SKM-1 (cell line): ENCODE data around the gene AVP.
"Not testable (repeated sequence)": the region's sequence is repeated elsewhere in the genome, so short reads cannot be mapped to it uniquely, and the experiment has no call there.

ENCODE experiments used
- DNase-seq: peaks from one replicate; lab custom pipeline; 2025; ENCODE audit not compliant: unreplicated experiment; lab: John Stamatoyannopoulos, UW

AVP gene

DNA sequence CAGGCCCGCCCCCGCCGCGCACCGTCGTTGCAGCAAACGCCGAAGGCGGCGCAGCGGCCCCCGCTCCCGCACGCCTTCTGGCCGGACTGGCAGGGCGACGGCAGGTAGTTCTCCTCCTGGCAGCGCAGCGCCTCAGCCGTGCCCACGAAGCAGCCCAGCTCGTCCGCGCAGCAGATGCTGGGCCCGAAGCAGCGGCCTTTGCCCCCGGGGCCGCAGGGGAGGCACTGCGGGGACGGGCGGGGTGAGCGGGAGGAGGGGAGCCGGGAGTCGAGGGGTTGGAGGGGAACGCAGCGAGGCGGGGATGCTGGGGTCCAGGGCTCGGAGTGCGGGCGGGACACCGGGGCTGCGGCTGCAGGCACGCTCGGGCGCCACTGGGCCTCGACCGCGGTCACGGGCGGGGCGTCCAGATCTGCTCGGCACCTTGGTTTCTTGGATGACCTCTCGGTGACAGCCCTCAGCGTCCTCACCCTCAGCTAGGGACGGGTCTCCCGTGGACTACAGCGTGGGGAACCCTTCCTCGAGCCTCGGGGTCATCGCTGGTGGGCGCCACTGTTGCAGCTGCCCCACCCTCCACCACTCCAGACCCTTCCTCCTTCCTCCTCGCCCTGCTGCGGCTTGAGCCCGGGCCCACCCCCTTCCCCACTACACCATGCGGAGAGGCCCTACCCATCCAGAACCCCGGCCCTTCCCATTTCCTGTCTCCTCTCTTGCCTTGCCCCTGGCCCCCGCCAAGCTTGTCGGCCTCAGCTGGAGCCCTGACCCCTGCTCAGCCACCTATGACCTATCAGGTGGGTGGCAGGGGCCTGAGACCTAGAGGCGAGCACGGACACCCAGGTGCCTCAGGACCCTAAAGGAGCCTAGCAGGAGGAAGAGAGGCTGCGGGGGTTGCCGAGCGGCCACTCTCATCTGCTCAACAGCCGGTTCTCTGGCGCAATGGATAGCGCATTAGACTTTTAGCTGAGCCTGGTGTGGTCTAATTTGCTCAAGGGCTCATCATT, 1.3 kb downstream of the AVP start:
- no peak for DNase-seq

DNA sequence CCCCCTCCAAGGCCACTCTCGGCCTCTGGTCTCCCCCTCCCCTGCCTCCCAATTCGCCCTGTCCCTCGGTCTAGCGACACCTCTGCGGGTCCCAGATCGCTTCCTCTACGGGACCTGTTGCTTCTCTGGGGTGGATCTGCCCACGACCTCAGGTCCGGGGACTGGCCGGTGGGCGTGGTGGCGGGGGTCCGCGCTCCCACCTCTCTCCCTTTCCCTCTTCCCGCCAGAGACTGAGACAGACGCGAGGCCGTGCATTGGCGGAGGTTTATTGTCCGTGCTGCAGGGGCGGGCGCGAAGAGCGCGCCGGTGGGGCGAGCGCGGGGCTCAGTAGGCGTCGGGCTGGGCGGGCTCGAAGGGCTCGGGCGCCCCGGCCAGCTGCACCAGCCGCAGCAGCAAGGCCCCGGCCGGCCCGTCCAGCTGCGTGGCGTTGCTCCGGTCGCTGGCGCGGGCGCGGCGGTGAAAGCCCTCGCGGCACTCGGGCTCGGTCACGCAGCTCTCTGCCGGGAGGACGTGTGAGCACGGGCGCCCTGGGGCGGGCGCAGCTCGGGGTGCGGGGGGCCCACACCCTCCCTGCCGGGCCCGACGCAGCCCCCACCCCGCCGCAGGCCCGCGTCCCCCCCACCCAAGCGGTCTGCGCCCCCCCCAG, 2.1 kb downstream of the AVP start:
- DNase-seq, result no peak

DNA sequence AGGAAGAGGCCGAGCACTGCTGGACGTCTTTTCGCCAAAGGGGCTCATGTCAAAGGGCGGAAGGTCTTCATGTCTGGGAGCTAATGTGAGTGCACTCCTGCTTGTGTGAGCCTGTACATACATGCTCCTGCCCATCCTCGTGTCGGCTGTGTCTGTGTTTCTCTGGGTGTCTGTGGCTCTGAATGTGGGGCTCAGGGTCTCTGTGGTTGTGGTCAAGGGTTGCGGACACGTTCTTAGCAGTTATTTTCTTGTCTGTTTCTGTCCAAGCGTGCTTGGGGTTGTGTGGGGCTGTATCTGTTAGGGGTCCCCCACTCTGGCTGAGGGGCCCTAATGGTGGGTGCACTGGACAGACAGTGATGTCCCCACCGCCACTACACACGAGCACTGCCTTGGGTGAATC, 2.9 kb downstream of the AVP start:
- DNase-seq, result no peak

DNA sequence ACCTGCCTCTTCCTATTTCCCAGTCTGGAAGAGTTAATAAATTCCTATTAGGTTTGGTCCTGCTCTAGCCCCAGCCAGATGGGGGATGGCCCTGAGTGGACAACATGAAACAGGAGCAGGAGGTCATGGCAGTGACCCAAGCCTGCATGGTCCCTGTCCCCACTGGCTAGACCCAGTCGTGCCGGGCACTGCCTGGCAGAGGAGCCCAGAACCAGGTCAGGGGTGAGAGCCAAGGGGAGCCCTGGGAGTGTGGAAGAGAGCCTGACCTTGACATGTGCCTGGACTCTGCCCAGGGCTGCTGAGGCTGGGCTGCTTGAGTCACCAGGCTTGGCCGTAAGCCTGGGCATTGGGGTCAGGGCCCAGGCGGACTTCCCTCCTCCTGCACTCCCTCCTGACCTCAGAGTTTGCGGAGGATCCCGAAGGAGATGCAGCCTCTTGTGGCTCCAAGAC, 3.6 kb downstream of the AVP start:
- no peak for DNase-seq

DNA sequence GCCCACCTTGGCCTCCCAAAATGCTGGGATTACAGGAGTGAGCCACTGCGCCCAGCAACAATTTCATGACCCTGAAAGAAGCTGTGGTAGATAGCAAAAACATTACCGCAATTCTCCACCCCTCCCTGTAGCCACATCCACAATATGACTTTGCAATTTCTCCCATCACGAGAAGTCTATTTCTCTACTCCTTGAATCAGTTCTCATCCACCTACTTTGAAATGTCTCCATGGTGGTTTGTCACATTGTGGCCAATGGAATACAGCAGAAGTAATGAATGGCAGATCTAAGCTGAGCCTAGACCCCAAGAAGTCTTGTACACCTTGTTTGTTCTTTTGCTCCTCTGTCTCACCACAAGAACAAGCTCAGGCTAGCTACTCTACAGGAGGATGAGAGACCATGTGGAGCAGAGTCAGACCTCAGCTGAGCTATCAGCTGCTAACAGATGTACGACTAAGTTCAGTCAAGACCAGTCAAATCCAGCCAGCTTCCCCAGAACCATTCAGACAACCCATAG, 6.8 kb downstream of the AVP start:
- no peak for DNase-seq

DNA sequence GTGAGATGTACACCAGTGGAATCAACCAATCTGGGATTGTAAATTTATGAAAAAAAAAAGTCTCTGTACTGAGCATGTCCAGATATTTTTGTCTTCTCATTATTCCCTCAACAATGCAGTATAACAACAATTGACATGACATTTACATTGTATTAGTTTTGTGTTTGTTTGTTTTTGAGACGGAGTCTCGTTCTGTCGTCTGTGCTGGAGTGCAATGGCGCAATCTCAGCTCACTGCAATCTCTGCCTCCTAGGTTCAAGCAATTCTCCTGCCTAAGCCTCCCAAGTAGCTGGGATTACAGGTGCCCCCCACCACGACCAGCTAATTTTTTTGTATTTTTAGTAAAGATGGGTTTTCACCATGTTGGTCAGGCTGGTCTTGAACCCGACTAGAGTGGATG, 9.2 kb downstream of the AVP start:
- DNase-seq, result not testable (repeated sequence)

DNA sequence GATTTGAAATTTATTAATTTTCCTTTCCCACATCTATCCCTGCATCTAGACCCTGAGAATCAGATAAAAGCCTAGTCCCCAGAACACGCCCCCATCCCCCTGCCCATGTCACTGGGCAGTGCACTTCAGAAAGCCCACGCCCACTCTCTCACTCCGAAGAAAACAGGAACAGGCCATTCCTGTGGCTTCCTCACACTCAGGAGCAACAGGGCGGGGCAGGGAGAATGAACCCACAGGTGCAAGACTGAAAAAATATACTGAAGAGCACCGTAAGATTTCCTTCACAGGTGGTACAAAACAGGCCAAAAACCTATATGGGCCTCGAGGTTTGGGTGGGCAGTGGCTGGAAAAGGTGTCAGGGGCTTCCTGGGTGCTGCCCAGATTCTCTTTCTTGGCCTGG, 9.7 kb downstream of the AVP start:
- DNase-seq, result no peak

DNA sequence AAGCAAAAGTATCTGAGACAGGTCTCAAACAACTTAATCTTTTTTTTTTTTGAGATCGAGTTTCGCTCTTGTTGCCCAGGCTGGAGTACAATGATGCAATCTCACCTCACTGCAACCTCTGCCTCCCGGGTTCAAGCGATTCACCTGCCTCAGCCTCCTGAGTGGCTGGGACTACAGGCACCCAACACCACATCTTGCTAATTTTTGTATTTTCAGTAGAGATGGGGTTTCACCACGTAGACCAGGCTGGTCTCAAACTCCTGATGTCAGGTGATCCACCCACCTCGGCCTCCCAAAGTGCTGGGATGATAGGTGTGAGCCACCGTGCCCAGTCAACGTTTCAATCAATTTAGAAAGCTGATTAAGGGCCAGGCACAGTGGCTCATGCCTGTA, 11.3 kb downstream of the AVP start:
- DNase-seq, result not testable (repeated sequence)

DNA sequence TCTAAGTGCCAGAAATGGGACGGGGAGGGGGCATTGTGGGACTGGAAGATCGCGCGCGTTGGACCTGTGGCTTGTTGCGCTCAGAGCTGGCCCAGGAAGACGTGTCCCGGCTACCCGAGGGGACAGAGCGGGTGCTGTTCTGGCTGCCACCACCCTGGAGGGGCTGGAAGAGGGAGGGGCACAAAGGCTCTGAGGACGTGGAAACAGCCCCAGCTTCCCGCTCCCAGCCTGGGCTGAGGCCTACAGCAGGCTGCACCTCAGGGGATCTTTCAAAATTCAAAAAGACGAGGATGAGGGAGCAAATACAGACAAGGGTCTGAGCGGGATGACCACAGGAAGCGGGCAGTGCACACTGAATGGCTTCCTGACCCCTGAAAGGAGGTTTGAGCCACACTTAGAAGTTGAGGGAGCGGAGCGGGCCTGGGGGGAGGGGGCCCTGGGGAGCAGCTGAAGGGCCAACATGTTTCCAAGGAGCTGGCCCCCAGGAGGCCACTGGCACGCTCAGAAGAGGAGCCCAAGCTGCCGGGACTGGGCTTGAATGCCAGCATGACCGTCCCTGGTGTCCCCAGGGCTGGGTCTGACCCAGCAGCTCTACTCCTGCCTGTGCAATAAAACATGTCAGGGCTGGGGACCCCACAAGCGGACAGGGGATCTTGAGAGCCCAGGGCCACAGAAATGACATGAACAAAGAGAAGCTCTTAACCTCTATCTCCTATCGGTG, 11.8 kb downstream of the AVP start:
- DNase-seq, result no peak

DNA sequence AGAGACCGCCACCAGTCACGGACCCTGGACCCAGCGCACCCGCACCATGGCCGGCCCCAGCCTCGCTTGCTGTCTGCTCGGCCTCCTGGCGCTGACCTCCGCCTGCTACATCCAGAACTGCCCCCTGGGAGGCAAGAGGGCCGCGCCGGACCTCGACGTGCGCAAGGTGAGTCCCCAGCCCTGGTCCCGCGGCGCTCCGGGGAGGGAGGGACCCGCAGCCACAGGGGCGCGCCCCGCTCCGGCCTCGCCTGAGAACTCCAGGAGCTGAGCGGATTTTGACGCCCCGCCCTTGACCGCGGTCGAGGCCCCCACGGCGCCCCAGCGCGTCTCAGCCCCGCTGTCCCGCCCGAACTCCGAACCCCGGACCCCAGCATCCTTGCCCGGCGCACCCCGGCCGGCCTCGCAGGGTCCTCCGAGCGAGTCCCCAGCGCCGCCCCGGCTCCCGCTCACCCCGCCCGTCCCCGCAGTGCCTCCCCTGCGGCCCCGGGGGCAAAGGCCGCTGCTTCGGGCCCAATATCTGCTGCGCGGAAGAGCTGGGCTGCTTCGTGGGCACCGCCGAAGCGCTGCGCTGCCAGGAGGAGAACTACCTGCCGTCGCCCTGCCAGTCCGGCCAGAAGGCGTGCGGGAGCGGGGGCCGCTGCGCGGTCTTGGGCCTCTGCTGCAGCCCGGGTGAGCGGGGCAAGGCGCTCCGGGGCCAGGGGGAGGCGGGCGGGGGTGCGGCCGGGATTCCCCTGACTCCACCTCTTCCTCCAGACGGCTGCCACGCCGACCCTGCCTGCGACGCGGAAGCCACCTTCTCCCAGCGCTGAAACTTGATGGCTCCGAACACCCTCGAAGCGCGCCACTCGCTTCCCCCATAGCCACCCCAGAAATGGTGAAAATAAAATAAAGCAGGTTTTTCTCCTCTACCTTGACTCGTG, 12.7 kb downstream of the AVP start, which contains the start of gene OXT:
Gene OXT, plus strand, starts transcription at position 11 of the 920 bp plus-strand sequence. Its CDS starts 36 bp downstream, at position 47.
- no peak for DNase-seq

DNA sequence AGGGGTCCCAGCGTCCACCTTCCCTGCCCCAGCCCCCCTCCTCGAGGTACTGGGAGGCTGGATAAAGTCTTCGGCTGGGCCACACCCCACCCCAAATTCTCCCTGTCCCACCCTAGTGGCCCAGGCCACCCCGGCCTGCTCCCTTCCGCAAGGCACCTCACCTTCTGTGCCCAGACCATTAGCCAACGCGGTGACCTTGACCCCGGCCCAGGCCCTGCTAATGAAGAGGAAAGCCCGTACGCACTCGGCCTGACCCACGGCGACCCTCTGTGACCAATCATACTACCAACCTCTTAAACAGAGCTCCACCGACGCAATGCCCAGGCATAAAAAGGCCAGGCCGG, 13.3 kb downstream of the AVP start:
- no peak for DNase-seq

DNA sequence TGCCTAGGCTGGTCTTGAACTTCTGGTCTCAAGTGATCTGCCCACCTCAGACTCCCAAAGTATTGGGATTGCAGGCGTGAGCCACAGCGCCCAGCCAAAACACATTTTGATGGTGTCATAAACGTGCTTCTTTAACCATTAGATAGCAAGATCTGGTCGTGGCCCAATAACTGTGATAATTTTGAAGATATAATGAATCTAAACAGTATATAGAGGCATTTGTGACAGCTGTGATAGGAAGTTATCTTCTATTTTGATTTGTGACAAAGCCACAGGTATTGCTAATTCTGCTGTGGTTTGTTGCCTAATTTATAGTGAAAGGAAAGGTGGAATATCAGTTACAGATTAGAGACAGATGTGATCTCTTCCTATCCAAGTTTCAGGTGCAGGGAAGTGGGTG, 13.8 kb downstream of the AVP start:
- no peak for DNase-seq

DNA sequence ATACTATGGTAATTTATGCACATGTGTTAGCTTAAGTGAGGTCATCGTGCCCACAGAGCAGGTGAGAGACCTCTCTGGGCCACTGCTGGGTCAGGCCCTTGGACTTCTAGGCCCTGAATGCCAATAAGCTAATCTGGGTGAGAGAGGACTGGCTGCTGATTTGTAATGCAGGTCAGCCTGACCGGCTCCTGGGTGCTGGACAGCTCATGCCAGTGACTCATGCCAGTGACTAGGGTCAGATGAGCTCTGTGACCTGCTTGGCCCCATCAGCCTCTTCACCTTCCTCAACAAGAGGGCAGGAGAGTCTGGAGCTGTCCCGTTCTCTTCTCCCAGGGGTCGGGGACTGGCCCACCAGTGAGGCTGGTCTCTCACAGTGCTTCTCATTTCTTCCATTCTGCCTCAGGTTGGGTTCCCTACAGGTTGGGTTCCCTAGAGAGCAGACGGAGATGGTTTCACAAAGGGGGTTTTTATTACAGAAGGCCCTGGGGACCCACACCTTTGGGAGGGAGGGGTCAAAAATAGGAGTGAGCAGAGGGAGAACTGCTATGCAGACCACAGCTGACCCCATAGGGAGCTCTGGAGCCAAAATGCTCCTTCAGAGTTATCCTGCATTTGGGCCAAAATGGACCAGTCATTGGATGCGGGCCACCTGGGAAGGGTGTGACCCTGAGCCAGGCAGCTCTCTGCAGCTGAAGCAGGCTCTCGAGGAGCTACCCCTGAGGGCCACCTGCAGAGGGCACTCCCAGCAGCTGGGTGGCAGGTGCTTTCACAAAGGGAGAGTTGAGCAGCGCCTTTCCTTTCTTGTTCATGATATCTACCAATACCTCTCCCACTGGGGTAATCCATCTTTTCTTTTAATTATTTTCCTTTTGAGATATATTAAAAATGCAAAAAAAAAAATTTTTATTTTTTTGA, 15.3 kb downstream of the AVP start:
- DNase-seq, result no peak

DNA sequence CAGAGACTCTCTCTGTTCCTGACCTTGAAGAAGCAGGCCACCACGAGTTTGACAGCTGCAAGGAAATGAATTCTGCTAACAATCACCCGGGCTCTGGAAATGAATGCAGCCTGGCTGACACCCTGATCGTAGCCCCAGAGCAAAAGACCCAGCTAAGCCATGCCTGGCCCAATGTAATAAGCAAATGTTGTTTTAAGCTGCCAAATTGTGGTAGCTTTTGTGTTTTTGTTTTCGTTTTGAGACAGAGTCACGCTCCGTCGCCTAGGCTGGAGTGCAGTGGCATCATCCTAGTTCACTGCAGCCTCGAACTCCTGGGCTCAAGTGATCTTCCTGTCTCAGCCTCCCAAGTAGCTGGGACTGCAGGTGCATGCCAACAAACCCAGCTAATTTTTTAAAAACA, 16.4 kb downstream of the AVP start:
- no peak for DNase-seq

DNA sequence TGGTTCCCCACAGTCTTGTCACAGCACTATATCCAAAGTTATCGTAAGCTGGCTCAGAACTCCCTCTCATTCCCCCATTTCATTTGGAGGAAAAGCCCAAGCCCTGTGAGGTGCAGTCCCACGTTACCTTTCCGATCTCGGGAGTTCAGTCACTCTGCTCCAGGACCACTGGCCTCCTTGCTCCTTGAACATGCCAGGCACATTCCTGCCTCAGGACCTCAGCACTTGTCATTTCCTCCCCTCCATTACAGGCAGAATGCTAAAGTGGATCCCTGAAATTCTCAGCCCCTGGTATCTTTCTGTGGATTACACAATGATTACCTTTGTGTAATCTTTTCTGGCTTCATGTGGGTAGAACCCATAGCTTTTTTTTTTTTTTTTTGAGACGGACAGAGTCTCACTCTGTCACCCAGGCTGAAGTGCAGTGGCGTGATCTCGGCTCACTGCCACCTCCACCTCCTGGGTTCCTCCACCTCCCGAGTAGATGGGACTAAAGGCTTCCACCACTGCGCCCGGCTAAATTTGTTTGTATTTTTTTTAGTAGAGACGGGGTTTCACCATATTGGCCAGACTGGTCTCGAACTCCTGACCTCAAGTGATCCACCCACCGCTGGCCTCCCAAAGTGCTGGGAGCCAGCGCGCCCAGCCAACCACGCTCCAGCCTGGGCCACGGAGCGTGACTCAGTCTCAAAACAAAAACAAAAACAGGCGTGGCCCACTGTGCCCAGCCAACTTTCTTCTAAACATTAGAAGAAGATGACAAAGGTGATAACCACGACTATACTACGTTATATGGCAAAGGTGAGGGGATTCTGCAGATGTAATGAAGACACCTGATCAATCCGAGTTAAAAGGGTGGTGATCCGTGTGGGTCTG, 17.1 kb downstream of the AVP start:
- no peak for DNase-seq

DNA sequence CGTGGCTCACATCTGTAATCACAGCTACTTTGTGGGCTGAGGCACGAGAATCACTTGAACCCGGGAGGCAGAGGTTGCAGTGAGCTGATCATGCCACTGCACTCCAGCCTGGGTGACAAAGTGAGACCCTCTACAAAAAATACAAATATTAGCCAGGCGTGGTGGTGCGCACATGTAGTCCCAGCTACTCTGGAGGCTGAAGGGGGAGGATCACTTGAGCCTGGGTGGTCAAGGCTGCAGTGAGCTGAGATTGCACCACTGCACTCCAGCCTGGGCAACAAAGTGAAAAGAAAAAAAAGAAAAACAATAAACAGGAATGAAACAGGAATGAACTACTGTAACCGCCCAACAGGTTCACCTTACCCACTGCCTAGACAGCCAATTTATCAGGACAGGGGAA, 20.4 kb downstream of the AVP start:
- DNase-seq, result not testable (repeated sequence)

DNA sequence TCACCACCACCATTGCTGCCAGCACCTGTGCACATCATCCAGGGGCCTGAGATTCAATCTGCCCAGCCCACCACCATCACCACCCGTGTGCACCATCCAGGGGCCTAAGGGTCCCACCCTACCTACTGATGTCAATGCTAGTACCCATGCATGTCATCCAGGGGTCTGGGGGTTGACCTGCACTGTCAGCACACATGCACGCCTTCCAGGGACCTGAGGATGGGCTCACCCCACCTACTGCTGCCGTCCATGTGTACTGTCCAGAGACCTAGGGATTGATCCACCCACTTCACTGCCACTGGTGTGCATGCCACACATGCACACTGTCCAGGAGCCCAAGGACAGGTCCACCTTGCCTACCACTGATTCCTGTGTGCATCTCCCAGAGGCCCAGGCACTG, 25.0 kb downstream of the AVP start:
- DNase-seq, result no peak

DNA sequence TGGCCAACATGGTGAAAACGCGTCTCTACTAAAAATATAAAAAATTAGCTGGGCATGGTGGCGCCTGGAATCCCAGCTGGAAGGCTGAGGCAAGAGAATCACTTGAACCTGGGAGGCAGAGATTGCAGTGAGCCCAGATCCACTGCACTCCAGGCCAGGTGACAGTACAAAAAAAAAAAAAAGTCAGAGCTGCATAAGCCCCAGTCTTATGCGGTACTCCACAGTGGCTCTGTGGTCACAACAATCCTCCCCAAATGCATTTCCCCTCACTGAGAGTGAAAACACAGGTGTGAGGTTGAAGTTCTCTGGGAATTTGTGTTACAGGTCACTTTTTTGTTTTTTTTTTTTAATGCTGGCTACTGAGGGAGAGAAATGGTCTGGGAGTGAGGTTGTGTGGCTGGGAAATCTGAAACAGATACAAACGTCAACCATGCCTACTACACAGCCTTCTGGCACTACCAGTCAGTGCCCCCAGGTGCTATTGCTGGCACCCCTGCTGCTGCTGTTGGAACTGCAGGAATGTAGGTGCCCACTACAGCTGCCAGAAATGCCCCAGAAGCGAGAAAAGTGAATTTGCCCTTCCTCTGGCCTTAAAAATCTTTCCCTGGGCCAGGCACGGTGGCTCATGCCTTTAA, 33.0 kb downstream of the AVP start:
- no peak for DNase-seq
